AG09309 (cell line): ENCODE data around the gene CMIP.

Experiments used
- DNase-seq: peaks from one replicate; pipeline ENCODE4 v3.0.0-alpha.2; 2010; ENCODE audit warnings: low read depth
- H3K4me3 ChIP-seq: 2 replicates; pipeline ENCODE4 v1.5.1; 2011; ENCODE audit warnings: mild to moderate bottlenecking, low read depth, low read length, moderate library complexity; ENCODE audit not compliant: control insufficient read depth
- CTCF ChIP-seq: IDR thresholded peaks from 2 replicates; pipeline ENCODE4 v1.5.1; 2011; ENCODE audit warnings: mild to moderate bottlenecking, low read depth, low read length, inconsistent platforms; ENCODE audit not compliant: insufficient read depth, control insufficient read depth; ENCODE audit errors: missing control alignments

CMIP gene

GRCh38 chr16:81432937-81433557 is 11.6 kb upstream of the CMIP start:
- no peak for DNase-seq
- no peak for TF ChIP-seq CTCF
- no peak overlapping the region for H3K4me3 ChIP-seq

GRCh38 chr16:81435103-81435502 is 9.5 kb upstream of the CMIP start:
- no peak overlapping the region for H3K4me3 ChIP-seq
- no peak for TF ChIP-seq CTCF
- no peak for DNase-seq

GRCh38 chr16:81435567-81435966 is 9.0 kb upstream of the CMIP start:
- H3K4me3 ChIP-seq: no peak overlapping the region
- no peak for TF ChIP-seq CTCF
- no peak for DNase-seq

GRCh38 chr16:81436386-81436785 is 8.2 kb upstream of the CMIP start:
- H3K4me3 ChIP-seq: no peak overlapping the region
- no peak for DNase-seq
- no peak for TF ChIP-seq CTCF

- no peak for TF ChIP-seq CTCF
- H3K4me3 ChIP-seq: no peak overlapping the region
- DNase-seq: no peak
Measured at GRCh38 chr16:81437865-81438264, 6.7 kb upstream of the CMIP start.

- no peak overlapping the region for H3K4me3 ChIP-seq
- no peak for TF ChIP-seq CTCF
- no peak for DNase-seq
Measured at GRCh38 chr16:81440888-81441761, 3.5 kb upstream of the CMIP start.
